Activated CD4-positive, alpha-beta T cell treated with anti-CD3 and anti-CD28 coated beads, Interleukin-2, Interleukin-4, amounts not matched to agents 100 ng/mL and 50 ng/mL, durations not matched to agents 16 hours and 8 hours (primary cell): ENCODE data around the gene SRPK3.

ENCODE experiments used
- DNase-seq: peaks from one replicate; pipeline ENCODE4 v3.0.0-alpha.2; 2020; ENCODE audit warnings: low spot score

The SRPK3 gene

DNA sequence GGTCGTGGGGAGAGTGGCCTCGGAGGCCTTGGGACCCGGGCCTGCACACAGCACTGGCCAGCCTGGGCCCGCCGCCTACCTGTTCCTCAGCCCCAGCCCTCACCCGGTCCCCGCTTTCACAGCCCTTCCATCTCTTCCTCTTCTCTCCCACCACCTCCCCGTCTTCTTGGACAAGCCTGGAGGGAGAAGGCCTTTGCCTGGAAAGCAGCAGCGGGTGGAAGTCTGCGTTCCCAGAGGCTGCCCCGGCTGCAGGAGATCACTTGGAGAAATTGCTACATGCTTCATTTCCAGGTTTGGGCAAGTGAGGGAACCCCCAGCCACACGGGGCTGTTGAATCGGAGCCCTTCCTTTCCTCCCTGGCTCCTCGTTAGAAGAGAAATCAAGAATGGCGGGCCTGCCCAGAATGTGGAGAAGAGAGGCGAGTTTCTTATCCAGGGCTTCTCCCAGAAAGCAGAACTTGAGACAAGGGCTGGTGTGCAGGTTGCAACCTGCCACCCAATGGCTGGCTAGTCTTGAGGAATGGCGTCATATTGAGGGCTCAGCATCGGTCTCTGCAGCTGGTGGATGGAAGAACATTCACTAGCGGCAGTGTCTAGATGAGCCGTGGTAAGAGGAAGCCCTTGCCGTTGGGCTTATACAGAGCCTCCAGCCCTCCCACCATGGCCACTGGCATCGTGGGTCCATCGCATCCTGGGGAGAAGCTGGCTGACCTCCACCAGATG lies 50.7 kb downstream of the SRPK3 start:
- DNase-seq, result no peak

DNA sequence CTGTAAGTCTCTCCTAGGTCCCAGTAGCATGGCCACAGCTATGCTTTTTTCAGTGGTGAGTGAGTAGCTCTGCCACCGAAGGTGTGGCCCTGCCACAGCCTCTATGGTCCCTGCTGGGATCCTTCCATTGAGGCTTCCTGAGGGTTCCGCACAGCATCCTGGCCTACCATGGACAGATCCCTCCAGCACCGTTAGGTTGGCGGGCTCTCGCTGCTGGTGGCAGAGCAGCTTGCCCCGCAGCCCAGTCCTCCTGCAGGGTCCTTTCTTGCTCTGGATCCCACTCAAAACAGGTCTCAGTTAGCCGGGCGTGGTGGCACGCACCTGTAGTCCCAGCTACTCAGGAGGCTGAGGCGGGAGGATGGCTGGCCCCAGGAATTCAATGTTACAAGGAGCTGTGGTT lies 51.9 kb downstream of the SRPK3 start:
- DNase-seq, result no peak
